Mesenchymal stem cell (in vitro differentiated cells and primary cell): ENCODE results near the gene HIVEP3.
A peak's percentile ranks its signal among the peaks of the same experiment; 100 is the strongest.

Experiments used
- DNase-seq: peaks from one replicate; pipeline ENCODE4 v3.0.0-alpha.2; 2013
- H2AFZ ChIP-seq: one replicate; pipeline ENCODE4 v1.6.1; 2013; ENCODE audit warnings: low read depth, mild to moderate bottlenecking, control low read depth, inconsistent platforms, low read length, moderate library complexity
- H2AK5ac ChIP-seq: 2 replicates; pipeline ENCODE4 v1.6.1; 2013; ENCODE audit warnings: low read length, moderate library complexity, mild to moderate bottlenecking, inconsistent platforms; ENCODE audit not compliant: severe bottlenecking
- H2BK120ac ChIP-seq: one replicate; pipeline ENCODE4 v1.6.1; 2013; ENCODE audit warnings: low read depth, mild to moderate bottlenecking, inconsistent platforms, low read length, moderate library complexity
- H2BK12ac ChIP-seq, 2 experiments: one replicate each; pipeline ENCODE4 v1.6.1; 2013; ENCODE audit warnings: inconsistent platforms in 2 of 2, low read length in 2 of 2, mild to moderate bottlenecking in 2 of 2, moderate library complexity in 2 of 2, control low read depth in 1 of 2
- H2BK15ac ChIP-seq: one replicate; pipeline ENCODE4 v1.6.1; 2013; ENCODE audit warnings: mild to moderate bottlenecking, low read depth, inconsistent platforms; ENCODE audit not compliant: poor library complexity, severe bottlenecking
- H2BK5ac ChIP-seq: 2 replicates; pipeline ENCODE4 v1.6.1; 2013; ENCODE audit warnings: low read depth, mild to moderate bottlenecking, low read length, control low read depth, inconsistent platforms; ENCODE audit not compliant: poor library complexity, severe bottlenecking
- H3K14ac ChIP-seq, 2 experiments: one replicate each; pipeline ENCODE4 v1.6.1; 2013; ENCODE audit warnings: inconsistent platforms in 2 of 2, low read length in 2 of 2, control low read depth in 1 of 2, mild to moderate bottlenecking in 1 of 2, moderate library complexity in 1 of 2
- H3K18ac ChIP-seq, 2 experiments: one replicate each; pipeline ENCODE4 v1.6.1; 2013; ENCODE audit warnings: inconsistent platforms in 2 of 2, low read length in 2 of 2, control low read depth in 1 of 2, low read depth in 1 of 2, mild to moderate bottlenecking in 1 of 2
- H3K23ac ChIP-seq, 2 experiments: one replicate each; pipeline ENCODE4 v1.6.1; 2013; ENCODE audit warnings: inconsistent platforms in 2 of 2, low read length in 2 of 2, mild to moderate bottlenecking in 2 of 2, moderate library complexity in 2 of 2, control low read depth in 1 of 2
- H3K27ac ChIP-seq: 2 replicates; pipeline ENCODE4 v1.5.1; 2013; ENCODE audit warnings: mild to moderate bottlenecking, moderate library complexity, low read length, control low read depth, inconsistent platforms; ENCODE audit not compliant: poor library complexity, severe bottlenecking
- H3K27me3 ChIP-seq, 2 experiments: 2 replicates each; pipeline versions ENCODE4 v1.6.1 to v1.7.0; 2013; ENCODE audit warnings: low read length in 2 of 2, mild to moderate bottlenecking in 2 of 2, moderate library complexity in 2 of 2, control low read depth in 1 of 2, inconsistent platforms in 1 of 2; ENCODE audit not compliant: control insufficient read depth in 1 of 2, insufficient read depth in 1 of 2
- H3K36me3 ChIP-seq, 2 experiments: 2 replicates each; pipeline versions ENCODE4 v1.6.1 to v1.7.0; 2013; ENCODE audit warnings: low read length in 2 of 2, control low read depth in 1 of 2, inconsistent platforms in 1 of 2, low read depth in 1 of 2, mild to moderate bottlenecking in 1 of 2; ENCODE audit not compliant: insufficient read depth in 2 of 2, control insufficient read depth in 1 of 2
- H3K4ac ChIP-seq, 2 experiments: one replicate each; pipeline ENCODE4 v1.6.1; 2013; ENCODE audit warnings: inconsistent platforms in 2 of 2, low read length in 2 of 2, mild to moderate bottlenecking in 2 of 2, moderate library complexity in 2 of 2, control low read depth in 1 of 2, low read depth in 1 of 2
- H3K4me1 ChIP-seq: 2 replicates; pipeline ENCODE4 v1.6.1; 2013; ENCODE audit warnings: low read depth, low read length, control low read depth; ENCODE audit not compliant: control insufficient read depth, insufficient read depth
- H3K4me2 ChIP-seq: 2 replicates; pipeline ENCODE4 v1.6.1; 2013; ENCODE audit warnings: low read length, mild to moderate bottlenecking, inconsistent platforms; ENCODE audit not compliant: poor library complexity, severe bottlenecking
- H3K4me3 ChIP-seq, 2 experiments: 2 replicates each; pipeline versions ENCODE4 v1.5.1 to v1.7.0; 2013; ENCODE audit warnings: low read length in 2 of 2, mild to moderate bottlenecking in 2 of 2, control low read depth in 1 of 2, low read depth in 1 of 2; ENCODE audit not compliant: insufficient read depth in 1 of 2
- H3K79me1 ChIP-seq: replicated peaks from 2 replicates; pipeline ENCODE4 v1.6.1; 2013; ENCODE audit warnings: mild to moderate bottlenecking, control low read depth, low read length, inconsistent platforms; ENCODE audit not compliant: poor library complexity, severe bottlenecking
- H3K9ac ChIP-seq: 2 replicates; pipeline ENCODE4 v1.7.0; 2013; ENCODE audit warnings: mild to moderate bottlenecking, low read length, moderate library complexity
- H3K9me3 ChIP-seq: 2 replicates; pipeline ENCODE4 v1.7.0; 2013; ENCODE audit warnings: mild to moderate bottlenecking, low read length; ENCODE audit not compliant: control insufficient read depth
- H4K8ac ChIP-seq: one replicate; pipeline ENCODE4 v1.6.1; 2013; ENCODE audit warnings: inconsistent platforms, mild to moderate bottlenecking, low read length, moderate library complexity
- H4K91ac ChIP-seq: one replicate; pipeline ENCODE4 v1.6.1; 2013; ENCODE audit warnings: mild to moderate bottlenecking, low read length, inconsistent platforms
- whole genome bisulfite sequencing: methylation state at CpG from one replicate; pipeline ENCODE4 v1.1.7; 2013; ENCODE audit warnings: mixed read lengths; 5-methylcytosine and 5-hydroxymethylcytosine counted together

The HIVEP3 gene

GRCh38 chr1:41689139-41689538 lies 229.6 kb downstream of the HIVEP3 start:
- no peak overlapping the region for H3K14ac ChIP-seq
- H3K4me1 ChIP-seq: peaks cover 5% of the 10 kb centered on the region
- no peak overlapping the region for H3K27ac ChIP-seq
- no peaks in the 10 kb centered on the region for H3K79me1 ChIP-seq
- WGBS: 94% methylated on average over 10 of the region's 10 CpGs
- no peak overlapping the region for H2BK120ac ChIP-seq
- no peak overlapping the region for H3K4ac ChIP-seq
- no peak overlapping the region for H4K91ac ChIP-seq
- H3K9me3 ChIP-seq: no peaks in the 10 kb centered on the region
- no peak overlapping the region for H3K18ac ChIP-seq
- no peak overlapping the region for H4K8ac ChIP-seq
- no peak overlapping the region for H3K4me2 ChIP-seq
- H2AFZ ChIP-seq: no peak overlapping the region
- peaks cover 0 to 13% of the 10 kb centered on the region in 2 experiments for H3K27me3 ChIP-seq
- no peak overlapping the region for H3K23ac ChIP-seq
- H3K4me3 ChIP-seq: no peak overlapping the region
- no peak overlapping the region for H2BK15ac ChIP-seq
- DNase-seq: no peak
- H2AK5ac ChIP-seq: no peak overlapping the region
- H2BK5ac ChIP-seq: no peak overlapping the region
- H2BK12ac ChIP-seq: no peak overlapping the region
- no peaks in the 10 kb centered on the region for H3K36me3 ChIP-seq
- H3K9ac ChIP-seq: no peak overlapping the region

- H3K4me3 ChIP-seq: no peak overlapping the region
- H3K9ac ChIP-seq: no peak overlapping the region
- H4K91ac ChIP-seq: no peak overlapping the region
- H3K36me3 ChIP-seq: no peaks in the 10 kb centered on the region
- no peak for DNase-seq
- H3K4me1 ChIP-seq: peaks cover 15% of the 10 kb centered on the region
- peaks cover 0 to 13% of the 10 kb centered on the region in 2 experiments for H3K27me3 ChIP-seq
- H3K4ac ChIP-seq: no peak overlapping the region
- no peak overlapping the region for H2BK12ac ChIP-seq
- no peak overlapping the region for H2BK15ac ChIP-seq
- no peak overlapping the region for H2AK5ac ChIP-seq
- no peak overlapping the region for H3K23ac ChIP-seq
- H2BK120ac ChIP-seq: no peak overlapping the region
- H2BK5ac ChIP-seq: no peak overlapping the region
- WGBS: 97% methylated on average over 1 of the region's 1 CpG
- no peak overlapping the region for H3K27ac ChIP-seq
- no peaks in the 10 kb centered on the region for H3K79me1 ChIP-seq
- no peaks in the 10 kb centered on the region for H3K9me3 ChIP-seq
- peak overlapping the region in 1 of 2 experiments; percentile 20 for H3K14ac ChIP-seq
- no peak overlapping the region for H3K18ac ChIP-seq
- no peak overlapping the region for H4K8ac ChIP-seq
- no peak overlapping the region for H3K4me2 ChIP-seq
- no peak overlapping the region for H2AFZ ChIP-seq
Observed at GRCh38 chr1:41687007-41687406, 231.7 kb downstream of the HIVEP3 start.

- H3K9ac ChIP-seq: no peak overlapping the region
- H3K4me1 ChIP-seq: peaks cover 21% of the 10 kb centered on the region
- H2BK12ac ChIP-seq: peak overlapping the region in 1 of 2 experiments; percentile 50
- peak overlapping the region; percentile 39 for H4K8ac ChIP-seq
- no peaks in the 10 kb centered on the region for H3K9me3 ChIP-seq
- no peak overlapping the region for H3K4me2 ChIP-seq
- no peak overlapping the region for H2BK15ac ChIP-seq
- H2BK120ac ChIP-seq: peak overlapping the region; percentile 40
- DNase-seq: peak; percentile 56
- no peak overlapping the region for H3K4me3 ChIP-seq
- H3K23ac ChIP-seq: peak overlapping the region in 1 of 2 experiments; percentile 23
- 26% methylated on average over 3 of the region's 4 CpGs for WGBS
- H2AK5ac ChIP-seq: no peak overlapping the region
- no peak overlapping the region for H2BK5ac ChIP-seq
- no peaks in the 10 kb centered on the region for H3K36me3 ChIP-seq
- H2AFZ ChIP-seq: no peak overlapping the region
- H3K27me3 ChIP-seq: peaks cover 0 to 4% of the 10 kb centered on the region in 2 experiments
- no peaks in the 10 kb centered on the region for H3K79me1 ChIP-seq
- peak overlapping the region in 1 of 2 experiments; percentile 71 for H3K4ac ChIP-seq
- peak overlapping the region in 1 of 2 experiments; percentile 26 for H3K14ac ChIP-seq
- H4K91ac ChIP-seq: peak overlapping the region; percentile 71
- no peak overlapping the region for H3K27ac ChIP-seq
- H3K18ac ChIP-seq: peak overlapping the region; percentile 18 to 66
Observed at GRCh38 chr1:41683681-41684500, 234.8 kb downstream of the HIVEP3 start.

GRCh38 chr1:41682845-41683625 lies 235.7 kb downstream of the HIVEP3 start:
- no peak overlapping the region for H3K4me3 ChIP-seq
- H2BK15ac ChIP-seq: peak overlapping the region; percentile 65
- H3K14ac ChIP-seq: no peak overlapping the region
- H3K23ac ChIP-seq: no peak overlapping the region
- peaks cover 28% of the 10 kb centered on the region for H3K4me1 ChIP-seq
- H2AK5ac ChIP-seq: no peak overlapping the region
- H3K4ac ChIP-seq: peak overlapping the region in 1 of 2 experiments; percentile 9
- H4K91ac ChIP-seq: no peak overlapping the region
- H2BK12ac ChIP-seq: peak overlapping the region; percentile 30 to 68
- H3K27ac ChIP-seq: no peak overlapping the region
- H2AFZ ChIP-seq: no peak overlapping the region
- no peaks in the 10 kb centered on the region for H3K9me3 ChIP-seq
- no peaks in the 10 kb centered on the region for H3K79me1 ChIP-seq
- peak; percentile 73 for DNase-seq
- no peak overlapping the region for H4K8ac ChIP-seq
- no peak overlapping the region for H3K18ac ChIP-seq
- H2BK120ac ChIP-seq: no peak overlapping the region
- H3K27me3 ChIP-seq: peaks cover 0 to 4% of the 10 kb centered on the region in 2 experiments
- no peak overlapping the region for H3K9ac ChIP-seq
- no peak overlapping the region for H3K4me2 ChIP-seq
- no peak overlapping the region for H2BK5ac ChIP-seq
- WGBS: 76% methylated on average over 6 of the region's 6 CpGs
- H3K36me3 ChIP-seq: no peaks in the 10 kb centered on the region
